Adrenal gland (tissue), 5 donors: ENCODE results near the gene ZNF586.

ENCODE experiments used
- CTCF ChIP-seq, 6 experiments: fragments of 450-650 bp in 4 of 6; fragments of 200-600 bp in 2 of 6; sonication (generic) in 1 of 6; IDR thresholded peaks; 1 replicate in 5 of 6; 2 replicates in 1 of 6; pipeline versions ENCODE4 v1.5.1 to v1.8.0; 2016 to 2021; ENCODE audit warnings: antibody characterized with exemption in 6 of 6, mild to moderate bottlenecking in 2 of 6, moderate library complexity in 1 of 6
- POLR2A ChIP-seq, 2 donors: fragments of 450-650 bp; IDR thresholded peaks; one replicate each; pipeline ENCODE4 v1.6.1; 2017; ENCODE audit warnings: antibody characterized with exemption in 2 of 2, mild to moderate bottlenecking in 2 of 2, moderate library complexity in 1 of 2
- donor health status: DM: no; HTN: no; CAD: no.

- TF ChIP-seq CTCF (IDR thresholded peaks at IDR 0.05) (no peak), POLR2A (IDR thresholded peaks at IDR 0.05) (no peak)
Observed at GRCh38 chr19:57778336-57778735, 8.9 kb downstream of the ZNF586 start.
